GM21390 (cell line): ENCODE results near the gene HOXA7.

Experiments used
- ATAC-seq: cut with Tn5 transposase; IDR thresholded peaks from one replicate; pipeline ENCODE4 v1.9.1; 2021; ENCODE audit not compliant: unreplicated experiment

HOXA7 gene

GRCh38 chr7:27193335-27194001 lies 37.0 kb upstream of the HOXA7 start:
- ATAC-seq, result no peak

DNA sequence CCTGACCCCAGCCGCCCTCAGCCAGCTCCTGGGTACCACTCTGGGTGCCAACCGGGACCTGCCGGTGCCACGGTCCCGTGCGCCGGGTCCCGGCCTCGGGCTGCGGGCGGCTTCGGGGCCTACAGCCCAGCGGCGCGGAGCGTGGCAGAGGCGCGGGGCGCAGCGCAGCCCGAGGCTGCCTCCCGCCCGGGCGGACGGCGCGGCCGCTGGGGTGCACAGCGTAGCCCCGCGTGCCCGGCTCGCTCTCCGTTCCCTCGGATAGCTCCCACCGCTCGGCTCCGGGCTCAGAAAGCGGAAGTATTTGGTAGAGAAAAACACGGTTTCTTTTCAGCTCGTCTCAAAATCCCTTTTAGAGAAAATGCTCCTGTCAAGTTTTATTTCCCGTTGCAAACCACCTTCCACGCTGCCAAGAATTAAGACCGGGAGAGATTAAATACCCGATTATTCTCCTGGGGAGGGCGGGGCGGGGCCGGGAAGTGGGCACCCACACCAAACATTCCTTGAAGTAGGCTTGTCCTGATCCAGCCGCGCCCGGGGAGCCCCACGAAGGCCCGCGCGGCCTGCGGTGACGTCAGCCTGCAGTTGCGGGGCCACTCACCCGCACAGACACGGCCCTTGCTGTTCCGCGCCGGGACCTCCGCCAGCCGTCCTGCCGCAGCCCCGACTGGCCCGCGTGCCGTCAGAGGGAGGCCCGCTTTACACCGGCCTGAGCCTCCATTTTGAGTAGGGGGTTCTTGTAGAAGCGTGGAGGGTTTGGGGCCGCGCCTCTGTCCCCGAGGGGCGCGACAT lies 36.3 kb upstream of the HOXA7 start:
- ATAC-seq, result no peak

GRCh38 chr7:27191833-27192545 lies 35.5 kb upstream of the HOXA7 start:
- ATAC-seq, result no peak

DNA sequence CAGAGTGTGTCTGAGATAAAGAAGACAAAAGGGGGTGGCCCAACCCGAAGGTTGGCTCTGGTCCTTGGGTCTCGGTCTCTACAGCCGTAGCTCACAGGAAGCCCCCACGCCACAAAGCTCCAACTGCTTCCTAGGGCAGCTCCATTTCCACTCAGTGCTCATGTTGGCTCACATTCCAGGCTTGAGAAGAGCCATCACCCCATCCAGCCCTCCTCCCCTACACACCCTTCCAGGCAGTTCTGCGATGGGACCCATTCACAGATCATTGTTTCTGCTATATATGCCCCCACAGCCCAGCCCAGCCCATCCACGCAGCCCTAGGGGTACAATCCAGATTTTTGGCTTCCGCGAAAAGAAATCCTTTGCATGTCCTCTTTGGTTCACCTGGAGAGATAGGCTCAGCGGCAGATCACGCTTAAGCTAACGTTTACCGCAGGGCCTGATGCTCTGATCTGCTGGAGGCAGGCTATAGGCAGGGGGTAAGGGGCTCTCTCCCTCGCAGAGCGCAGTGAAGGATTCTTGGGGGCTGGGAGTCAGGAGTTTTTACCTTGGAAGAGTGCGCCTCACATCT lies 34.8 kb upstream of the HOXA7 start:
- ATAC-seq, result no peak

GRCh38 chr7:27189997-27190748 lies 33.7 kb upstream of the HOXA7 start:
- no peak for ATAC-seq

DNA sequence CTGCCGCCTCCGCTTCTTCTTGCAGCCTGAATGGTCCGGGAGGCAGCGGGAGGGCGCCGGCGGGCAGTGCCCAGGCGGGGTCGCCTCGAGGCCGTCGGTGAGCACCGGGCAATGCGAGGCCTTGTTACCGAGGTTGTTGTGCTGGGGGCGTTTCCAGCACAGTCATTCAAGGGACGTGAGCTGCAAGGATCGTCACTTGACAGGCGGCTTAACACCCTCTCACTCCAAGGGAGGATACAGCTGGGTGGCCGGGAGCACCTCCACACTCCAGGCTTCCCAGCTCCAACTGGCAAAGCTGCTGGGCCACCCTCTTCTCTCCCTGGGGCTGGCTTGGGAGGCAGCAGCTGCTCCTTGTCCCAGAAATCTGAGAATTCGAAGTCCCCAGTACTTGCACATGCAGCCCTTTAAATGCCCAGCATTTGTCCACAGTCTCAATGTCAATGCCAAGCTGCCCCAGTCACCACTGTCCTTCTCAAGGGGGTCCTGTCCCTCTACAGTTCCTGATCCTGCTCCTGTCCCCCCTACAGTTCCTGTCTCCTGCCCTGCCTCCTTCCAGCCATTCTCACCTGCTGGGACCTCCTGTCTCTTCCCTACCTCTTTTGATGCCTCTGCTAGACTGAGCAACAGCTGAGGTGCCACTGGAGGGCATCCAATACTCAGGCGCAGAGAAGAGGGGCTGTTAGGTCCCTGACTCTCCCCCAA lies 33.0 kb upstream of the HOXA7 start:
- ATAC-seq, result no peak

DNA sequence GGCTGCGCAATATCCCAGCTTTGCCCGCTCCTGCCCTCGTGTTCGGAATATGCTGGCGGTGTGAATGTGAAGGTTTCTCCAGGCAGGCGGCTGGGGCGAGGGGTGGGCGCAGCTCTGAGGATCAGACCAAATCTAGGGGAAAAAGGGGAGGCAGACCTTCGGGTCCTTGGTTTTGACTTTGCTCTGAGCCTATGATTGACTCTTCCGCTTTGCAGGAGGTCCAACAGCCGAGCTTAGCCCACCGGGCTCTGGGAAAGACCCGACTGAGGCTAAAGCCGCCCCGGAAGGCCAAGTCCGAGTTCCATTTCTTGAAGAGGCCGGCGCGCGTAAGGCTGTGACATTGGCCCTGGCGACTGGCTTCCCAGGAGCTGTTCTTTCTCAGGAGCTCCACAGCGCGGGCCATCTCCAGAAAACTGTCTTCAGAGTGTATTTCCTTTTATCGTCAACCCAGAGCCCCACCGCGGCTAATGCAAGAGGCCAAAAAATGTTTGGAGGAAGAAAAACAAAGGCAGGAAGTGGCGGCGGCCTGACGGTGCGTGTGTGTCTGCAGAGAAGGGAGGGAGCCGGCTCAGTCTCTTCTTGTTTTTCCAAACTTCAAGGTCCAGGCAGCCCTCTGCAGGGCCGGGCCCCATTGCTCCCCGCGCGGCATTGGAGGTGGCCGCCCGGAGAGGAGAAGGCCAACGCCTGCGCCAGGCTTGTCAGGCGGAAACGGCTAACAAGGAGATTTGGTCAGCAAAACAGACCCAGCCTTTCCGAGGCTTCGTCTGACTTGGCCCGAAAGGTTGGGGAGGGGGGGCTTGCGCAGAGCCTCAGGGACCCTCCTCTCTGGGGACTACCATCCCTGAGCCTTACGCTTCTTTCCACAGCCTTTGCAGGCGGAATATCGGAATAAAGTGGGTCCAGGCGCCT lies 32.2 kb upstream of the HOXA7 start:
- ATAC-seq, result no peak

DNA sequence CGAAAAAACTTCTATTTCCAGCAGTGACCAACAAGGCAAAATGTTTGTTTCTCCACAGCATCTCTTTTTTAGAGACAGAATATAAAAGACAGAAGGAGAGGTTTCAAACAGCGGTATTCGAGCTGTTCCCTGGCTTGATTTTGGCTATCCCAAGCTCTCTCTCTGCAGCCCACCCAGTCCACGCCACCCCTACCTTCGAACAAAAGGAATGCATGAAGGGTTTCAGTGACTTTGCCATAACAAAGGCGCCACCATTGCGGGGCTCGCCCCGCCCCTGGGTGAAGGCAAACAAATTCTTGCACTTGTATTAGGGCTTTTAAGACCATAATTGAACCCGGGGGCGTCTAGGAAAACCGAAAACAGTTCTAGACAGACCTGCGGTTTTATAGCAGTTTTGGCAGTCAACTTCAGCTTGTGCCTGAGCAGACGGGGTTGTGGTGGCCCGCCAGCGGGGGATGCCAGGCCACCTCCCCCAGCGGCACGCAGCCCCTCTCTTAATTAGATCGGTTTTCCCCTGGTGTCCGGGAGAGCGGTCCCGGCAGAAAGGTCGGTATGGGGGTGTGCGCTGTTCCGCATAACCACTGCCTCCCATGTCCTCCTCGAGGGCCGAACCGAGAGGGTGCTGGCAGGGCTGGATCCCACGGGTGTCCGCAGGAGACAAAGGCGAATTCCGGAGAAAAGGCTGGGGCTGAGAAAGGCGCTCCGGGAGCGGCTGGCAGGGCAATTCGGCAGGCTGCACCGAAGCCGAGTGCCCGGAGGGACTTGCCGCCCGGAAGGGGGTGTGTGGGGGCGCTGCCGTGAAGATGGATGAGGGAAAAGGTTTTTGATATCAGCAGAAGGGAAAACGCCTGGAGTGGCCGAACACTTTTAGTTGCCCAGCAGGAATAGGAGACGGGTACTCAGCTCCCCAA lies 31.3 kb upstream of the HOXA7 start:
- ATAC-seq, result no peak

DNA sequence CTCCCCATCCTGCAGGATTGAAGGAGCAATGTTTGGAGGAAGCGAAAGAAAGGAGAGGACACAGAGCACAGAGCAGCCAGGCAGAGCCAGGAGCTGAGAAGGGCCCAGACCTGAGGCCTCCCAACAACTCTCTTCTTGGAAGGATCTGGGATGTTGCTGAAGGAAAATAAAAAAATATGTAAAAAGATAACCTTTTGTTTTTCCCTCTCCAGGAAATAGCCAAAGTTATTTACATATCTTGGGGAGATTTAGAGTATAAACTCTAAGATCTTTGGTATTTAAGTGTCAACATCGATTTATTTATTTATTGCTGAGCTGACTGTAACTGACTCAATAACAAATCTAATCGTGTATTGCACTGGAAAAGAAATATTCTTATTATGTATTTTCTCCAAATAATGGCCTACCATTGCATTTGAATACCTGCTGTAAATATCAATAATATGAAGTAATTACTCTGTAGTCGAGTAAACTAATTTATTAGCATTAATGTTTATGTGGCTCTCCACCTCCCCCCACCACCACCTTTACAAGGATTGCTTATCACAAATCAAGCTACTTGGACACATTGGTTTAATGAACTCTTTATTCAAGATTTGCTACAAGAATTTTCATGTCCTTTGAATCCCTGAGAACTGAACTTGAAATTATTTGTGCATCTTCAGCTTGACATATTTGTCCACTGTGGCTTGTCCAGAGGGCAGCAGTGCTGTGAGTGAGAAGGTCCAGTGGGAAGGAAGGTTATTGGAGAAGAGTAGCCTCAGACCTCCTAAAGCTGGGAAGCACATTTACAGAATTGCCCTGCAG lies 30.4 kb upstream of the HOXA7 start:
- no peak for ATAC-seq

- no peak for ATAC-seq
Observed at GRCh38 chr7:27185854-27186667, 29.6 kb upstream of the HOXA7 start.

- no peak for ATAC-seq
Observed at GRCh38 chr7:27185013-27185853, 28.8 kb upstream of the HOXA7 start, which contains the start of gene HOXA11. Gene HOXA11, minus strand, starts transcription at chr7:27185232. Its CDS starts 88 bp downstream, at chr7:27185144.

GRCh38 chr7:27184337-27185012 lies 28.0 kb upstream of the HOXA7 start:
- no peak for ATAC-seq

DNA sequence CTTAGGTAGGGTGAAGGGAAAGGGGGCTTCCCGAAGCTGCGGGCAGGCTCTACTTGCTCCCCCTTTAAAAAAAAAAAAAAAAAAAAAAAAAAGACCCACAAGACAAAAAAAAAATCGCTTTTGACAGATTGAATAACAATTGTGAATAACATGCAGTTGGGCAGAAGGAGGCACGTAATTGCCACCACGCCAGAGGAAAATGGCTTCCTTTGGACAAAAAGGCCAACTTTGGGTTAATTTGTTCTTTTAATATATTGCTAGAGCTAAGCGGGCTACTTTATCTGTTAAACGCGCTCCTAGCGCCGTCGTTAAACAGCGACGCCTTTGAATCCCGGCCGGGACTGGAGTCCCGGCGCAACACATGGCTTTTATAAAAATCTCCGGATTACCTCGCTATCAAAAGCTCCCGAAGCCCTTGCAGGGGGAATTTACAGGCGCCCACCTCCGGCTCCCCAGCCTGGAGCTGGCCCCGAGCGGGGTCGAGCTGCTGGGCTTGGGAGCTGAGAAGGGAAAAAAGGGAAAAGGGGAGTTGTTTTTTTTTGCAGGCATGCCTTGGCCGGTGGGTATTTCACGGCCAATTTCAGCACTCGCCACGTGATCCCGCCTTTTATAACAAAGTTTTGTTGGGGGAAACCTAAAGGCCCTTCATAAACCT lies 27.3 kb upstream of the HOXA7 start:
- no peak for ATAC-seq

GRCh38 chr7:27182861-27183681 lies 26.6 kb upstream of the HOXA7 start:
- no peak for ATAC-seq
